GM23338 (cell line): ENCODE measurements around the gene ROGDI. TPM values are rescaled to one million over a fixed set of nuclear protein-coding genes. Genes with fewer than 3 reads are reported as not detected.

Experiments used
- ATAC-seq: fragments of 200-7000 bp; cut with Tn5 transposase; 3 replicates; pipeline ENCODE4 v1.9.1; 2020
- DNase-seq: peaks from one replicate; pipeline ENCODE4 v3.0.0-alpha.2; 2015; ENCODE audit warnings: low spot score
- H2AFZ ChIP-seq: fragments of 200-600 bp; sonication (generic); 2 replicates; pipeline ENCODE4 v1.8.0; 2016; ENCODE audit warnings: antibody characterized with exemption, mild to moderate bottlenecking, moderate library complexity
- H3F3A ChIP-seq: fragments of 200-600 bp; sonication (generic); replicated peaks from 2 replicates; pipeline ENCODE4 v1.8.0; 2017; ENCODE audit warnings: antibody characterized with exemption, mixed run types, low read depth
- H3K27ac ChIP-seq: fragments of 200-600 bp; sonication (generic); 2 replicates; pipeline ENCODE4 v1.6.1; 2016; ENCODE audit warnings: low read depth
- H3K27me3 ChIP-seq: fragments of 200-600 bp; sonication (generic); 2 replicates; pipeline ENCODE4 v1.8.0; 2016; ENCODE audit warnings: mild to moderate bottlenecking, mixed run types, moderate library complexity; ENCODE audit not compliant: insufficient read depth
- H3K36me3 ChIP-seq: fragments of 200-600 bp; sonication (generic); 2 replicates; pipeline ENCODE4 v1.8.0; 2016; ENCODE audit warnings: mild to moderate bottlenecking; ENCODE audit not compliant: insufficient read depth
- H3K4me1 ChIP-seq: fragments of 200-600 bp; sonication (generic); 2 replicates; pipeline ENCODE4 v1.8.0; 2016; ENCODE audit warnings: mild to moderate bottlenecking, moderate library complexity; ENCODE audit not compliant: insufficient read depth
- H3K4me2 ChIP-seq: fragments of 200-600 bp; sonication (generic); 2 replicates; pipeline ENCODE4 v1.7.1; 2017; ENCODE audit warnings: mixed run types
- H3K4me3 ChIP-seq: fragments of 200-600 bp; sonication (generic); 2 replicates; pipeline ENCODE4 v1.6.1; 2016; ENCODE audit warnings: mixed run types
- H3K79me2 ChIP-seq: fragments of 200-600 bp; sonication (generic); replicated peaks from 2 replicates; pipeline ENCODE4 v1.8.0; 2017; ENCODE audit warnings: mild to moderate bottlenecking; ENCODE audit not compliant: insufficient read depth
- H3K9me2 ChIP-seq: fragments of 200-600 bp; sonication (generic); 2 replicates; pipeline ENCODE4 v1.8.0; 2017; ENCODE audit not compliant: insufficient read depth
- H4K20me1 ChIP-seq: fragments of 200-600 bp; sonication (generic); replicated peaks from 2 replicates; pipeline ENCODE4 v1.8.0; 2017; ENCODE audit warnings: mild to moderate bottlenecking; ENCODE audit not compliant: insufficient read depth
- H3K27ac Mint-ChIP-seq: 2 replicates; pipeline ENCODE4 v1.8.0; 2020; ENCODE audit warnings: inconsistent platforms, mild to moderate bottlenecking, moderate library complexity, mixed read lengths
- H3K27me3 Mint-ChIP-seq: 3 replicates; pipeline ENCODE4 v1.8.0; 2022; ENCODE audit warnings: low read depth, mild to moderate bottlenecking, moderate library complexity, mixed read lengths, inconsistent platforms; ENCODE audit not compliant: insufficient read depth, poor library complexity
- H3K36me3 Mint-ChIP-seq: 3 replicates; pipeline ENCODE4 v1.8.0; 2021; ENCODE audit warnings: low read depth, mild to moderate bottlenecking, inconsistent platforms, moderate library complexity, mixed read lengths
- H3K4me1 Mint-ChIP-seq: 3 replicates; pipeline ENCODE4 v1.8.0; 2020; ENCODE audit warnings: mild to moderate bottlenecking, inconsistent platforms, mixed read lengths
- H3K4me3 Mint-ChIP-seq: 3 replicates; pipeline ENCODE4 v1.8.0; 2021; ENCODE audit warnings: moderate library complexity, mild to moderate bottlenecking, inconsistent platforms, mixed read lengths
- H3K9me3 Mint-ChIP-seq: 3 replicates; pipeline ENCODE4 v1.8.0; 2020; ENCODE audit warnings: moderate library complexity, mild to moderate bottlenecking, inconsistent platforms, mixed read lengths
- CREB1 ChIP-seq: fragments of 250-450 bp; sonication (Bioruptor Pico); IDR thresholded peaks from 2 replicates; pipeline ENCODE4 v1.5.0; 2020; ENCODE audit warnings: low read depth, mild to moderate bottlenecking, moderate library complexity
- EZH2 ChIP-seq: fragments of 200-600 bp; sonication (generic); IDR thresholded peaks from one replicate; pipeline ENCODE4 v1.8.0; 2017; ENCODE audit warnings: antibody characterized with exemption, mild to moderate bottlenecking, low read depth; ENCODE audit not compliant: unreplicated experiment
- JUNB ChIP-seq: IDR thresholded peaks from one replicate; pipeline ENCODE4 v1.6.1; 2016; ENCODE audit warnings: antibody characterized with exemption; ENCODE audit not compliant: unreplicated experiment
- POLR2AphosphoS5 ChIP-seq: IDR thresholded peaks from 2 replicates; pipeline ENCODE4 v1.6.1; 2016; ENCODE audit warnings: antibody characterized with exemption, low read depth
- ZNF114 ChIP-seq: fragments of 250-450 bp; sonication (Bioruptor Pico); IDR thresholded peaks from 2 replicates; pipeline ENCODE4 v1.5.0; 2020; ENCODE audit warnings: mild to moderate bottlenecking, moderate library complexity
- polyA plus RNA-seq: library from polyadenylated mRNA; unstranded; fragments of >200 nt; fragmentation: Nextera tagmentation; extraction: Ambion mirVana; gene quantifications from 2 replicates; pipeline ENCODE4 v1.2.1, GENCODE V29; 2016
- total RNA-seq: library from RNA; depleted of rRNA; stranded (reverse); fragments of >200 nt; shearing (Covaris generic); gene quantifications from 2 replicates; pipeline ENCODE4 v1.2.3, GENCODE V29; 2014
- TF ChIP-seq, protein P1 (sequence below): fragments of 250-450 bp; sonication (Bioruptor Pico); IDR thresholded peaks from 2 replicates; pipeline ENCODE4 v1.5.0; 2020; ENCODE audit warnings: mild to moderate bottlenecking, moderate library complexity
- TF ChIP-seq, protein P2 (sequence below): IDR thresholded peaks from 2 replicates; pipeline ENCODE4 v1.6.1; 2016; ENCODE audit warnings: antibody characterized with exemption
- TF ChIP-seq, protein P3 (sequence below), 2 experiments: fragments of 200-600 bp in 1 of 2; sonication (generic) in 1 of 2; conservative IDR thresholded peaks; 2 replicates each; pipeline versions ENCODE4 v1.5.1 to v1.6.1; 2016 to 2017; ENCODE audit warnings: antibody characterized with exemption in 2 of 2, low read depth in 2 of 2, mild to moderate bottlenecking in 2 of 2, moderate library complexity in 1 of 2
- TF ChIP-seq, protein P4 (sequence below): IDR thresholded peaks from one replicate; pipeline ENCODE4 v1.6.1; 2018; ENCODE audit warnings: antibody characterized with exemption; ENCODE audit not compliant: unreplicated experiment

The ROGDI gene
- total and polyA plus RNA-seq, 2 experiments from 2014 or later: 30.3 to 38.8 TPM

DNA sequence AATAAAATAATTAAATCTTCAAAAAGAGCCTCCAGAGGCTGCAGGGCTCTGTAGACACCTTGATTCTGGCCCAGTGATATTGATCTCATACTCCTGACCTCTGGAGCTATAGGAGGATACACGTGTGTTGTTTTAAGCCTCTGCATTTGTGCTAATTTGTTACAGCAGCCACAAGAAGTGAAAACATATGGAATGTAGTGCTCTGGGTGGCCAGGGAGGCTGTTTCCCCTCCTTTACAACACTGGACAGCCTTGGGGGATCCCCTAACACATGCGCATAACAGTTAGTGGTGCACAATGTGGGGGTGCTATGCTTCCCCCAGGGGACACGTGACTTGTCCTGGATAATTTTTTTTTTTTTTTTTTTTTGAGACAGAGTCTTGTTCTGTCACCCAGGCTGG is 30.8 kb downstream of the ROGDI start (continued):
- TF ChIP-seq, protein P1, sequence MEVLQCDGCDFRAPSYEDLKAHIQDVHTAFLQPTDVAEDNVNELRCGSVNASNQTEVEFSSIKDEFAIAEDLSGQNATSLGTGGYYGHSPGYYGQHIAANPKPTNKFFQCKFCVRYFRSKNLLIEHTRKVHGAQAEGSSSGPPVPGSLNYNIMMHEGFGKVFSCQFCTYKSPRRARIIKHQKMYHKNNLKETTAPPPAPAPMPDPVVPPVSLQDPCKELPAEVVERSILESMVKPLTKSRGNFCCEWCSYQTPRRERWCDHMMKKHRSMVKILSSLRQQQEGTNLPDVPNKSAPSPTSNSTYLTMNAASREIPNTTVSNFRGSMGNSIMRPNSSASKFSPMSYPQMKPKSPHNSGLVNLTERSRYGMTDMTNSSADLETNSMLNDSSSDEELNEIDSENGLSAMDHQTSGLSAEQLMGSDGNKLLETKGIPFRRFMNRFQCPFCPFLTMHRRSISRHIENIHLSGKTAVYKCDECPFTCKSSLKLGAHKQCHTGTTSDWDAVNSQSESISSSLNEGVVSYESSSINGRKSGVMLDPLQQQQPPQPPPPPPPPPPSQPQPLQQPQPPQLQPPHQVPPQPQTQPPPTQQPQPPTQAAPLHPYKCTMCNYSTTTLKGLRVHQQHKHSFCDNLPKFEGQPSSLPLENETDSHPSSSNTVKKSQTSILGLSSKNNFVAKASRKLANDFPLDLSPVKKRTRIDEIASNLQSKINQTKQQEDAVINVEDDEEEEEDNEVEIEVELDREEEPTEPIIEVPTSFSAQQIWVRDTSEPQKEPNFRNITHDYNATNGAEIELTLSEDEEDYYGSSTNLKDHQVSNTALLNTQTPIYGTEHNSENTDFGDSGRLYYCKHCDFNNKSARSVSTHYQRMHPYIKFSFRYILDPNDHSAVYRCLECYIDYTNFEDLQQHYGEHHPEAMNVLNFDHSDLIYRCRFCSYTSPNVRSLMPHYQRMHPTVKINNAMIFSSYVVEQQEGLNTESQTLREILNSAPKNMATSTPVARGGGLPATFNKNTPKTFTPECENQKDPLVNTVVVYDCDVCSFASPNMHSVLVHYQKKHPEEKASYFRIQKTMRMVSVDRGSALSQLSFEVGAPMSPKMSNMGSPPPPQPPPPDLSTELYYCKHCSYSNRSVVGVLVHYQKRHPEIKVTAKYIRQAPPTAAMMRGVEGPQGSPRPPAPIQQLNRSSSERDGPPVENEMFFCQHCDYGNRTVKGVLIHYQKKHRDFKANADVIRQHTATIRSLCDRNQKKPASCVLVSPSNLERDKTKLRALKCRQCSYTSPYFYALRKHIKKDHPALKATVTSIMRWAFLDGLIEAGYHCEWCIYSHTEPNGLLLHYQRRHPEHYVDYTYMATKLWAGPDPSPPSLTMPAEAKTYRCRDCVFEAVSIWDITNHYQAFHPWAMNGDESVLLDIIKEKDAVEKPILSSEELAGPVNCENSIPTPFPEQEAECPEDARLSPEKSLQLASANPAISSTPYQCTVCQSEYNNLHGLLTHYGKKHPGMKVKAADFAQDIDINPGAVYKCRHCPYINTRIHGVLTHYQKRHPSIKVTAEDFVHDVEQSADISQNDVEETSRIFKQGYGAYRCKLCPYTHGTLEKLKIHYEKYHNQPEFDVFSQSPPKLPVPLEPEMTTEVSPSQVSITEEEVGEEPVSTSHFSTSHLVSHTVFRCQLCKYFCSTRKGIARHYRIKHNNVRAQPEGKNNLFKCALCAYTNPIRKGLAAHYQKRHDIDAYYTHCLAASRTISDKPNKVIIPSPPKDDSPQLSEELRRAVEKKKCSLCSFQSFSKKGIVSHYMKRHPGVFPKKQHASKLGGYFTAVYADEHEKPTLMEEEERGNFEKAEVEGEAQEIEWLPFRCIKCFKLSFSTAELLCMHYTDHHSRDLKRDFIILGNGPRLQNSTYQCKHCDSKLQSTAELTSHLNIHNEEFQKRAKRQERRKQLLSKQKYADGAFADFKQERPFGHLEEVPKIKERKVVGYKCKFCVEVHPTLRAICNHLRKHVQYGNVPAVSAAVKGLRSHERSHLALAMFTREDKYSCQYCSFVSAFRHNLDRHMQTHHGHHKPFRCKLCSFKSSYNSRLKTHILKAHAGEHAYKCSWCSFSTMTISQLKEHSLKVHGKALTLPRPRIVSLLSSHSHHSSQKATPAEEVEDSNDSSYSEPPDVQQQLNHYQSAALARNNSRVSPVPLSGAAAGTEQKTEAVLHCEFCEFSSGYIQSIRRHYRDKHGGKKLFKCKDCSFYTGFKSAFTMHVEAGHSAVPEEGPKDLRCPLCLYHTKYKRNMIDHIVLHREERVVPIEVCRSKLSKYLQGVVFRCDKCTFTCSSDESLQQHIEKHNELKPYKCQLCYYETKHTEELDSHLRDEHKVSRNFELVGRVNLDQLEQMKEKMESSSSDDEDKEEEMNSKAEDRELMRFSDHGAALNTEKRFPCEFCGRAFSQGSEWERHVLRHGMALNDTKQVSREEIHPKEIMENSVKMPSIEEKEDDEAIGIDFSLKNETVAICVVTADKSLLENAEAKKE (CRISPR knock-in tag): no peak
- TF ChIP-seq POLR2AphosphoS5 (no peak), ZNF114 (CRISPR knock-in tag) (no peak), JUNB (no peak)
- TF ChIP-seq, protein P2, sequence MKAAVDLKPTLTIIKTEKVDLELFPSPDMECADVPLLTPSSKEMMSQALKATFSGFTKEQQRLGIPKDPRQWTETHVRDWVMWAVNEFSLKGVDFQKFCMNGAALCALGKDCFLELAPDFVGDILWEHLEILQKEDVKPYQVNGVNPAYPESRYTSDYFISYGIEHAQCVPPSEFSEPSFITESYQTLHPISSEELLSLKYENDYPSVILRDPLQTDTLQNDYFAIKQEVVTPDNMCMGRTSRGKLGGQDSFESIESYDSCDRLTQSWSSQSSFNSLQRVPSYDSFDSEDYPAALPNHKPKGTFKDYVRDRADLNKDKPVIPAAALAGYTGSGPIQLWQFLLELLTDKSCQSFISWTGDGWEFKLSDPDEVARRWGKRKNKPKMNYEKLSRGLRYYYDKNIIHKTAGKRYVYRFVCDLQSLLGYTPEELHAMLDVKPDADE: no peak

DNA sequence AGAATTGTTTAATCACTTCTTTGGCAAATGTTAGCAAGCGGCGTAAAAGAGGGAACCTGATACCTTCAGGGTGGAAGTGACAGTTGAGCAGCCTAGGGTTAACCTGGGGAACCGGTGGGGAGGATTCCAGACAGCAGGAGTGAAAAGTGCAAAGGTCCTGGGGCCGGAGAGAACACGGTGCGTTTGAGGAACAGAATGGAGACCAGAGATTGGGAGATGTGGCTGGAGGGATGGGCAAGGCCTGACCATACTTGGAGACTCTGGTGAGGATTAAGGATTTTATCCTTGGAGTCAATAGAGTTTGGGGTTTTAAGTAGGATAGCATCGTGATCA is 33.2 kb downstream of the ROGDI start:
- peaks cover 15% of the 10 kb centered on the region for H3K27me3 Mint-ChIP-seq
- TF ChIP-seq, protein P3, sequence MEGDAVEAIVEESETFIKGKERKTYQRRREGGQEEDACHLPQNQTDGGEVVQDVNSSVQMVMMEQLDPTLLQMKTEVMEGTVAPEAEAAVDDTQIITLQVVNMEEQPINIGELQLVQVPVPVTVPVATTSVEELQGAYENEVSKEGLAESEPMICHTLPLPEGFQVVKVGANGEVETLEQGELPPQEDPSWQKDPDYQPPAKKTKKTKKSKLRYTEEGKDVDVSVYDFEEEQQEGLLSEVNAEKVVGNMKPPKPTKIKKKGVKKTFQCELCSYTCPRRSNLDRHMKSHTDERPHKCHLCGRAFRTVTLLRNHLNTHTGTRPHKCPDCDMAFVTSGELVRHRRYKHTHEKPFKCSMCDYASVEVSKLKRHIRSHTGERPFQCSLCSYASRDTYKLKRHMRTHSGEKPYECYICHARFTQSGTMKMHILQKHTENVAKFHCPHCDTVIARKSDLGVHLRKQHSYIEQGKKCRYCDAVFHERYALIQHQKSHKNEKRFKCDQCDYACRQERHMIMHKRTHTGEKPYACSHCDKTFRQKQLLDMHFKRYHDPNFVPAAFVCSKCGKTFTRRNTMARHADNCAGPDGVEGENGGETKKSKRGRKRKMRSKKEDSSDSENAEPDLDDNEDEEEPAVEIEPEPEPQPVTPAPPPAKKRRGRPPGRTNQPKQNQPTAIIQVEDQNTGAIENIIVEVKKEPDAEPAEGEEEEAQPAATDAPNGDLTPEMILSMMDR (conservative IDR thresholded peaks at IDR 0.05; ENCODE audit: low read depth in 2 of 2): no peak
- TF ChIP-seq EZH2 (no peak), CREB1 (CRISPR knock-in tag) (no peak)
- TF ChIP-seq, protein P4, sequence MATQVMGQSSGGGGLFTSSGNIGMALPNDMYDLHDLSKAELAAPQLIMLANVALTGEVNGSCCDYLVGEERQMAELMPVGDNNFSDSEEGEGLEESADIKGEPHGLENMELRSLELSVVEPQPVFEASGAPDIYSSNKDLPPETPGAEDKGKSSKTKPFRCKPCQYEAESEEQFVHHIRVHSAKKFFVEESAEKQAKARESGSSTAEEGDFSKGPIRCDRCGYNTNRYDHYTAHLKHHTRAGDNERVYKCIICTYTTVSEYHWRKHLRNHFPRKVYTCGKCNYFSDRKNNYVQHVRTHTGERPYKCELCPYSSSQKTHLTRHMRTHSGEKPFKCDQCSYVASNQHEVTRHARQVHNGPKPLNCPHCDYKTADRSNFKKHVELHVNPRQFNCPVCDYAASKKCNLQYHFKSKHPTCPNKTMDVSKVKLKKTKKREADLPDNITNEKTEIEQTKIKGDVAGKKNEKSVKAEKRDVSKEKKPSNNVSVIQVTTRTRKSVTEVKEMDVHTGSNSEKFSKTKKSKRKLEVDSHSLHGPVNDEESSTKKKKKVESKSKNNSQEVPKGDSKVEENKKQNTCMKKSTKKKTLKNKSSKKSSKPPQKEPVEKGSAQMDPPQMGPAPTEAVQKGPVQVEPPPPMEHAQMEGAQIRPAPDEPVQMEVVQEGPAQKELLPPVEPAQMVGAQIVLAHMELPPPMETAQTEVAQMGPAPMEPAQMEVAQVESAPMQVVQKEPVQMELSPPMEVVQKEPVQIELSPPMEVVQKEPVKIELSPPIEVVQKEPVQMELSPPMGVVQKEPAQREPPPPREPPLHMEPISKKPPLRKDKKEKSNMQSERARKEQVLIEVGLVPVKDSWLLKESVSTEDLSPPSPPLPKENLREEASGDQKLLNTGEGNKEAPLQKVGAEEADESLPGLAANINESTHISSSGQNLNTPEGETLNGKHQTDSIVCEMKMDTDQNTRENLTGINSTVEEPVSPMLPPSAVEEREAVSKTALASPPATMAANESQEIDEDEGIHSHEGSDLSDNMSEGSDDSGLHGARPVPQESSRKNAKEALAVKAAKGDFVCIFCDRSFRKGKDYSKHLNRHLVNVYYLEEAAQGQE: no peak

More for the DNA sequence above, 33.2 kb downstream of the ROGDI start:
- no peak for DNase-seq
- H3K4me3 ChIP-seq: peak overlapping the region; percentile 94
- H3K9me2 ChIP-seq: no peaks in the 10 kb centered on the region
- peaks cover 23% of the 10 kb centered on the region for H3K4me1 Mint-ChIP-seq
- no peaks in the 10 kb centered on the region for H3K9me3 Mint-ChIP-seq
- ATAC-seq: no peak
- no peak overlapping the region for H3K27ac Mint-ChIP-seq
- H3K36me3 ChIP-seq: no peaks in the 10 kb centered on the region
- peaks cover 17% of the 10 kb centered on the region for H3K79me2 ChIP-seq
- H3K27ac ChIP-seq: no peak overlapping the region
- H3K4me3 Mint-ChIP-seq: peak overlapping the region; percentile 80
- no peaks in the 10 kb centered on the region for H3K27me3 ChIP-seq
- no peaks in the 10 kb centered on the region for H4K20me1 ChIP-seq
- peaks cover 17% of the 10 kb centered on the region; the same call in 1 of the 2 replicates for H3F3A ChIP-seq
- H3K36me3 Mint-ChIP-seq: peaks cover 10% of the 10 kb centered on the region
- H3K4me2 ChIP-seq: peak overlapping the region; percentile 89
- peak overlapping the region; percentile 90 for H2AFZ ChIP-seq
- H3K4me1 ChIP-seq: peaks cover 19% of the 10 kb centered on the region
